Left ventricle myocardium superior (tissue), 1 donor: Measurements from ENCODE around the gene WDR45B. TPM values are rescaled to one million over a fixed set of nuclear protein-coding genes. Genes with fewer than 3 reads are reported as not detected.
"Not testable (repeated sequence)": the region's sequence is repeated elsewhere in the genome, so short reads cannot be mapped to it uniquely, and the experiment has no call there.

ENCODE experiments used
- ATAC-seq: fragments of 200-7000 bp; cut with Tn5 transposase; one replicate; pipeline ENCODE4 v1.9.1; 2020; ENCODE audit warnings: mild to moderate bottlenecking, moderate library complexity
- DNase-seq: peaks from one replicate; pipeline ENCODE4 v3.0.0-alpha.2; 2020
- intact Hi-C: fragments of 100-400 bp; cut with micrococcal nuclease; formaldehyde crosslinking; loops from one replicate; pipeline ENCODE4 v1.11.0; 2022
- total RNA-seq: library from RNA; stranded (reverse); fragmentation: NEBNext Ultra II Directional; extraction: Animal tissue kit (Norgen Biotek cat#: 25700); gene quantifications from one replicate; pipeline ENCODE4 v1.2.1, GENCODE V29; 2021
- donor health status: DM: no; HTN: yes; CAD: no; lungs with severe emphysema.

Gene WDR45B
- total RNA-seq, 1 donor from 2014 or later, result 37.3 TPM

DNA sequence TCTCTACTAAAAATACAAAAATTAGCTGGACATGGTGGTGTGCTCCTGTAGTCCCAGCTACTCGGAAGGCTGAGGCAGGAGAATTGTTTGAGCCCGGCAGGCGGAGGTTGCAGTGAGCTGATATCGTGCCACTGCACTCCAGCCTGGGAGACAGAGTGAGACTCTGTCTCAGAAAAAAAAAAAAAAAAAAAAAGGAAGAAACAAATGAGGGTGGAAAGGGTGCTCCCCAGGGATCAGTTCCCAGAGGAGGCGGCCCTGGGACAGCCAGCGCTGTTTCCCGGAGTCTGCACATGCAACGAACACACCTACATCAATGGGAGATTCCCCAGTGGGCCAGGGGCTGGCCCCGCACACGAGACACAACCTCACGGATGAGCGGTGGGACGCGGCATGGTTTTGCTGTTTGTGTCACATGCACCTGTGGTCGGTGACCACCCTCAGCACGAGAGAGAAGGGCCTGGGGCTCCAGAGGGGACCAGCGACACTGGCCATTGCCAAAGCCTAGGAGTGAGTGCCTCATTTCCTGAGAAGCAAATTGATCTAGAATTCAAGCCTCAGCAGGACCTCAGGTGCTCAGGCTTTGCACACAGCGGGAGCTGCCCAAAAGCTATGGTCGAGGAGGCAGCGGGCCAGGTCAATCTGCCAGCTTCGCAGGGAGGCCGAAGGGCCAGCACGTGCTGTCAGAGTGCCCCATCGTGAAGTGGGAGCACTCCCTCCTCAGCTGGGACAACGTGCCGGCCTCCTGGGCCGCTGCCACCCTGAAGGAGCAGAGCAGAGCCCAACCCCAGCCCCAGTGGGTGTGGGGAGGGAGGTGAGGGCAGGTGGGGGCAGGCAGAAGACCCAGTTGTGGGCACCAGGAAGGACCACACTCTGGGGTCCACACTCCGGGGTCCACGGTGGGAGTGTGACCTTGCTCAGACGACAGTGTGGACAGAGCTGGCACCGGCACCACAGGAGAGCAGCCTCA lies 13.8 kb upstream of the WDR45B start:
- ATAC-seq (no peak), DNase-seq (no peak)
- intact Hi-C loops, result no loop called here

DNA sequence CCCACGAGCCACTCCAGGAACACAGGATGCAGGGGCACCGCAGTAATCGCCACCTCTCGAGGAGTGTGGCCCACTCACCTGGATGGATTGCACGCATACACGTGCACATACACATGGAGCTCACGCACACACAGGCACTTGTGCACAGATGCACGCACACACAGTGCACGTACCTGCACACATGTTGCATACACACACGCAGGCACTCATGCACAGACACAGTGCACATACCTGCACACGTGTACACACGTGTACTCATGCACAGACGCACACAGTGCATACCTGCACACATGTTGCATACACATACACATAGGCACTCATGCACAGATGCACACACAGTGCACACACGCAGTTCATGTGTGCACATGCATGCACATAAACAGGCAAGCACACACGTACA lies 11.6 kb upstream of the WDR45B start:
- DNase-seq, result no peak
- ATAC-seq, result no peak
- intact Hi-C loops, result no loop called here

DNA sequence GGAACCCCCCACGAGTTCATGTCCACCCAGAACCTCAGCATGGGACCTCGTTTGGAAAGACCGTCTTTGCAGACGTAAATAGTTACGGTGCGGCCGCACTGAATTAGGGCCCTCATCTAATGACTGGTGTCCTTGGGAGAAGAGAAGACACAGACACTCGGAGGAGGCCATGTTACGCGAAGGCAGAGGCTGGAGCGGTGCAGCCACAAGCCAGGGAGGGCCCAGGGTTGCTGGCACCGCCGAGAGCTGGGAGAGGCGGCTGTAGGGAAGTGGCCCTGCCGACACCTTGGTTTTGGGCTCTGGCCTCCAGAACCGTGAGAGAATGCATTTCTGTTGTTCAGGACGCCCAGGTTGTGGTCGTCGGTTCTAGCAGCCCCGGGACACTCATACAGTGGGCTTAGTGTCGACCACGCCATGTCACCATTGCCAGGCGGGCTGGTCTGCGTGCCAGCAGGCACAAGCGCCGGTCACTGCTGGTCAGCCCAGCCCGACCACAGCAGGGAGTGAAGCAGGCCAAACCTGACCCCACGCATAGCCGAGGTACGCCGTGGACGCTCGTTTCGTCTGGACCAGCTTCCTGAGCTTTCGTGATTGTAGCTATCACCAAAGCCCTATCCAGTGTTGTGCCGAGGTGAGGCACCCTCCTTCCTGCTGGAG lies 10.7 kb upstream of the WDR45B start:
- no peak for ATAC-seq
- intact Hi-C loops, result no loop called here
- no peak for DNase-seq

DNA sequence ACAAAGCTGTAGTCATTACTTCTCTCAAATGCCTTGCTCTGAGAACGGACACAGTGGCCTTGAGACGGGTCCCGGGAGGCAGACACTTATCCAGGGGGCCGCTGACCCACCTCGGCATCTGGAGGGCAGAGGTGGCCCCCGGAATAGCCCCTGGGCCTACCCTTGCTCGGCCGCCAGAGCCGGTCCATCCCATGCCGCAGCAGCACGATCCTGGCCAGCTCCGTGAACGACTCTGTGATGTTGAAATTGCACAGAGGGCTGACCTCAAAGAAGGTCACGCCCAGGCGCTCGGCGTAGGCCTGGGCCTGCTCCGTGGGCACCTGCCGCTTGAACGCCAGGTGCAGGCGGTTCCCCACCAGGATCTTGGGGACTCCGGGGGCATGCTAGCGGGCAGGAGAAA lies 10.1 kb upstream of the WDR45B start:
- ATAC-seq, result no peak
- intact Hi-C loops, result no loop called here
- no peak for DNase-seq

DNA sequence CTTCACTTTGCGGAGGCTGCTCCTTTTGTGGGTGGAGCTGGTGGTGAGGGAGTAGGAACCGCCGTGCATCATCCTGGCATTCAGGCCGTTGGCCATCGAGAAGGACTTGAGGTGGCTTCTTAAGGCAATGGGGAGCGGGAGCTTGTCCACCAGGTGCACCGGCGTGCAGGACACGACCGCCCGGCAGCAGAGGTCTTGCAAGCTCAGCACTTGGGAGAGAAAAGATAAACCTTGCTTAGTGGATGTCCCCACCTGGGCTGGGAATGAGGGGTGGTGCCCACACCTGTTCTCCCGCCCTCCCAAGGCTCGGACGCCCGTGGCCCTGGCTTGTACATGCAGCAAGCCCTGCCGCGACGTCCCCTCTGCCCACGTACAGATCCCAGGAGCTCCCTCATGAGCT lies 9.7 kb upstream of the WDR45B start:
- ATAC-seq (no peak), DNase-seq (no peak)
- intact Hi-C loops, result no loop called here

DNA sequence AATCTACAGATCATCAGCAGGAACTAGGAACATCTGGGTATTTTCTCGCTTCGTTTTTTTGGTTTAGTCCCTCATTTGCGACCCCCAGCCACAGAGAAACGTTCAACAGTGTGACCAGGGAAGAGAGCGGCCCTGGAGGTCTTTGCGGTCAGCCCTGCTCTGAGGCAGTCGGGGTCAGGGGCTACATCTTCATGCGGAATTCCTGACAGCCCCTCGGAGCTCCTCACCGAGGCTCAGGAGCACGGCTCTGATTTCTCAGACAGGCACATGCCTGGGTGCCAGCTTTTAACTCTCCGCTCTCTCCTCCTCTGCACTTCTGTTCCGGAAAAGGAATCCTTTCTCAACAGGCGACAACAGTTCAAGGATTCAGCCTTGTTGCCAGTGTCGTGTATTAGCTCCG lies 8.0 kb upstream of the WDR45B start:
- ATAC-seq (no peak), DNase-seq (no peak)
- intact Hi-C loops, result no loop called here

DNA sequence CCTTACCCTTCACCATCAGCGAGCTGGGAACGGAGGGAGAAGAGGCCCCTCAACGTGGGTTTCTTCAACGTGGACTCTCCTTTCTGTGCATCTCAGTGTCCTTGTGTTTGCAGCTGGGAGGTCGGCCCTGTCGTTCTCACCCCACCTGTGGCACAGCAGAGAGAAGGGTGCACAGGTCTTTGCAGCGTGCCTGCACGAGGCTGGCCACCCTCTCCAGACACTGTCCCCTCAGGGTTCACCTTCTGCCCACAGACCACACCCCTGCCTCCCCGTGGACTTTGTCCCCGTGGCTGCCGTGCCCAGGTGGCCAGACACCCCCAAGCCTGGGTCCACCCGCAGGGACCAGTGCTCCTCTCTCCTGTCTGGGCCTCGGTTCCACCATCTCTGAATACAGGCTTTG lies 7.3 kb upstream of the WDR45B start:
- DNase-seq (no peak), ATAC-seq (no peak)
- intact Hi-C loops, result no loop called here

DNA sequence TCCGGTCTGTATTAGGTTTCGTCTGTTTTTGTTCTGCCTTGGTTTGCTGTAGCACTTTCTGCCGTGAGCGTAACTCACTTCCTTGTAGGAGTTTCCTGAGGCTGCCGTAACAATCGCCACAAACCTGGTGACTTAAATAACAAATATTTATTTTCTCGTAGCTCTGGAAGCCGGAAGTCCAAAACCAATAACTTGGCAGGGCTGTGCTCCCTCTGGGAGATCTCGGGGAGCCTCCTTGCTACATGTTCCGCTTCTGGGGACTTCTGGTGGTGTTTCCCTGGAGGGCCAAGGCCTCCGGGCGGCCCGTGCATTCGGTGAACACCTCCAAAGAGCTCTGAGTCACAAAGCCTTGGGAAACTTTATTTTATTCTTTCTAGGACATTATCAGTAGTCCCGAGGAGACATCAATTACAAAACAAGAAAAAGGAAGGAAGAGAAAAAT lies 6.8 kb upstream of the WDR45B start:
- intact Hi-C loops, result no loop called here
- peak; percentile 6 for ATAC-seq
- DNase-seq, result no peak

DNA sequence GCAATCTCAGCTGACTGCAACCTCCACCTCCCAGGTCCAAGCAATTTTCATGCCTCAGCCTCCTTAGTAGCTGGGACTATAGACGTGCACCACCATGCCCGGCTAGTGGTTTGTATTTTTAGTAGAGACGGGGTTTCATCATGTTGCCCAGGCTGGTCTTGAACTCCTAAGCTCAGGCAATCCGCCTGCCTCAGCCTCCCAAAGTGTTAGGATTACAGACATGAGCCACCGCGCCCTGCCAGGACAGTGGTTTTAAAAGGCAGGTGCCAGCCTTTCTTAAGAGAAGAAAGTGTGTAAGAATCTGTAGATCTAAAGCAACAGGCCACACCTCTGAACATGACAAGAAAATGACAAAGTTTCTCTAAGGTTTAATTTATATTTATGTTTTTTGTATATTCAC lies 6.4 kb upstream of the WDR45B start:
- ATAC-seq, DNase-seq, intact Hi-C loops: not testable (repeated sequence)

DNA sequence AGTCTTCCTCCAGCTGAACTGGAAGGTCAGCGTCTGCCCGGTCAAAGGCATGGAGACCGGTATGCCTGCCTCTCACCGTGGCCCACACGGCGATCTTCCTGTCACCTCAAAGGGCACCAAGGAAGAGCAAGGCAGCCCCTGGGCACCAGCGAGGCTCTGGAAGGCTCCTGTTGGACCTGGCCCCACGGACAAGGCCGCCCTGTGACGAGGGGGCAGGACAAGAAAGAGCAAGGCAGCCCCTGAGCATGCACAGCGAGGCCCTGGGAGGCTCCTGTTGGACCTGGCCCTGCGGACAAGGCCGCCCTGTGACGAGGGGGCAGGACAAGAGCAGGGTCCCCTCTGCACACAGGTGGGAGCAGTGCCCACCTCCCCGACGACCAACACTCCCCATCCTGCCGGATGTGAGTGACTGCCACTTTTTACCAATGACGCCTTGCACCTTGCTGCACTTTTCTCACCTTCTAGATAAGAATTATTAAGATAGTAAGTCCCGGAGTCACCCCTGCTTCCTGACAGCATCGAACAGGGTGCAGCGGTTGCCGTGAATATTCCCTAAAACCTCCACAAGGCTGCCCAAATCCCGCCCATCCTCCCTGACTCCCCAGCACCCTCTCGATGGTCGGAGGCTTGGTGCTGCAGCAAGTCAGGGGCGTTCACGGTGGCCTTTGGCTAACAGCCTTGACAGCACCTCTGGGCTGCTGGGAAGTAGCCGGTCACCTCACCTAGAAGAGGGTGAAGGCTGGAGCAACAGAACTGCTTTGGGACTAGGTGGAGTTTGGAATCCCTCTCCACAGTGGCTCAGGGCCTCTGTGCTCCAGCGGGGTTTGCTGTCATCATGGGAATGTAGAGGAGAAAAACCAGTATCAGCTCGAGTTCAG lies 5.6 kb upstream of the WDR45B start:
- ATAC-seq, result no peak
- DNase-seq, result no peak
- intact Hi-C loops, result no loop called here

DNA sequence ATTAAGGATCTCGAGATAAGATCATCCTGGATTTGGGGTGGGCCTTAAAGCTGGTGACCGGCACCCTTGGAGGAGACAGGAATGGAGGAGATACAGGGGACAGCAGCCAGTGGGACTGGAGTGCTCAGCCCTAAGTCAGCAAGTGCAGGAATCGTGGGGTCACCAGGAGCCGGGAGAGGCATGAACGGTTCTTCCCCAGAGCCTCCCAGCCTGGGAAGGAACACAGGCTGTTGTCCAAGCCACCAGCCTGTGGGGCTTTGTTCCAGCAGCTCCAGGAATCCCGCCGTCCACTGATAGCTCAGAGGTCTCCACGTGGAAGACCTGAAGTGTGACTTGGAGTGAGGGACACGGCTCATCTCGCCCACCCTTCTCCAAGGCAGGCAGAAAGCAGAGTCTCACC lies 2.5 kb upstream of the WDR45B start:
- intact Hi-C loops, result no loop called here
- ATAC-seq (no peak), DNase-seq (no peak)

DNA sequence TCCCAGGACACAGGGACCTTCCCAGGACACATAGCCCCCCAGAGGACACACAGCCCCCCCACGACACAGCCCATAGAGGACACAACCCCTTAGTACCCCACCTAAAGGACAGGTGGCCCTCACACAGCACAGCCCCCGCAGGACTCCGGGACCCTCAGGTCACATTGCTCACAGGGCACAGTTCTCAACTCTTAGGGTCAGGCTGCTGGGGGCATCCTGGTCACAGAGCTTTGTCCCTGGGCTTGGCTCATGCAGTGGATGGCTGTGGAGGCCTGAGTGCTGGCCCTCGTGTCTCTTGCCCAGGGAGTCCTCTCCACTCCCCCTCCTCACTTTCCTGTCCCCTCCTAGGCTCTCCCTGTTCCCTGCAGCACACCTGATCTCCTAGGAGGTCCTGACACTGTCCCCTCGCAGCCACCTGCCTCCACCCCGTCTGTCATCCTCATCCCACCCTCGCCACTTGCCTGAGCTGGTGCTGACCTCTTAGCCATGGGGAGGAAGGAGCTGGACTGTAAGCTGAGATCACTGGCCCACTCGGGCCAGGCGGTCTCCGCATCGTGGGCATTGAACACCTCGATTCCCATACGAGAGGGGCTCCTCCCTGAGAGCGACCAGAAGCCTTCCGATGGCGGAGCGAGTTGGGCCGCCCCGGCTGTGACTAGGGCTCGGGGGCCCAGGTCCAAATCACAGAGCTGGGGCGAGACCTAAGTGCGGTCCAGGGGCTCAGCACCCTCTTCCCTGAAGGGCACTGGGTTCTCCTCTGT lies 1.4 kb upstream of the WDR45B start:
- intact Hi-C loops, result no loop called here
- no peak for ATAC-seq
- no peak for DNase-seq

DNA sequence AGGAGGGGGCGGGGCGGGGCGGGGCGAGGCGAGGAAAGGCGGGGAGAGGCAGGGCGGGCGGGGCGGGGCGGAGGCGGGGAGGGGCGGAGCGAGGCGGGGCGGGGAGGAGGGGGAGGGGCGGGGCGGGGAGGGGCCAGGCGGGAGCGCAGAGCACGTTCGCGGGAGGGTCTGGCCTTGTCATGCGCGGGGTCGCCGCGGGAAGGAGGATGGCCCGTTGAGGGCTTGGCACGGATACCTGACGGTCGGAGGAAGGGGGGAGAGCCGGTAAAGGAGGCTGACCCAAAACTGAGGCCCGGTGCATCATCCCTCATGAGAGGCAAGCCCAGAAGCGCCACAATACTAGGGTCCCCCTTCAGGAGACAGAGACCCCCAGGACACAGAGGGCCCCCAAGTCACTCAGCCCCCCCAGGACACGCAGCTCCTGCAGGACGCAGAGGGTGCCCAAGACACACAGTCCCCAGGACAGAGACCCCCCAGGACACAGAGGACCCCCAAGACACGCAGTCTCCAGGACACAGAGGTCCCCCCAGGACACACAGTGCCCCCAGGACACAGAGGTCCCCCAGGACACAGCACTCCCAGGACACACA lies 593 bp upstream of the WDR45B start:
- DNase-seq, result peak; percentile 68
- intact Hi-C loops, result no loop called here
- ATAC-seq, result peak; percentile 35

DNA sequence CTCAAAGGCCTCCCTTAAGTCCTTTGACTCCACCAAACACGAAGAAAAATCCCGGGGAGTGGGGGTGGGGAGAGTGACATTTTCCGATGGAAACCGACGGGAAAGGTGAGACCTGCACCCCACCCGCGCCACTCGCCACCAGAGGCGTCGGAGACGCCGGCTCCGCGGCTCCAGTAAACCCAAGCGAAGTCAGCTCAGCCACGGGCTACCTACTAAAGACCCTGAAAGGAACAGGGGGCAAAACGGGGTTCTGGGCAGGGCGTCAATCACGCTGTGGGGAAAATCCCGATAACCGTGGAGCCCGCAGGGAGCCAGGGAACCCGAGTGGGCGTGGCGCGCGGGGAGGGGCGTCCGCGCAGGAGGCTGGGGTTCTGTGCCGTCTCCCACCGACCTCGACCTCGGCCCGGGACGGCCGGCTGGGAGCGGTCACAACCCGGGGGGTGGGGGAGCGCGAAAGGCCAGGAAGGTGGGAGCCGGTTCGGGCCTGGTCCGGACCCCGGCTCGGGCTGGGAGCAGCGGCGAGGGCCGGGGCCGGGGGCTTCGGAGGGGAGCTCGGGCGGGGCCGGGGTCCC lies 565 bp downstream of the WDR45B start:
- peak; percentile 59 for DNase-seq
- intact Hi-C loops, result no loop called here

DNA sequence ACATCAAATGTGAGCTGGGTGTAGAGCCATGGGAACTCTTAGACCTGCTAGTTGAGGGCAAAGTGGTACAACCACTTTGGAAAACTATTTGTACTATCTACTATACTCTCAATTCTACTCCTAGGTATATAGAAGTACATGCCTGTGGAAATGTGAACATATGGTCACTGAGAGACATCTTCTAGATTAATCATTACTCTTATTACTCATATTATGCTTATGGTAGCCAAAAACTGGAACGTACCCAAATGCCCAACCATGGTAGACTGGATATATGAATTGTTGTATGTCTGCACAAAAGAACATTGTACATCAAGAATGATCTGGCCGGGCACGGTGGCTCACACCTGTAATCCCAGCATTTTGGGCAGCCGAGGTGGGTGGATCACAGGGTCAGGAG lies 2.7 kb downstream of the WDR45B start:
- ATAC-seq (no peak), DNase-seq (no peak)
- intact Hi-C loops, result no loop called here

More for the DNA sequence above, 565 bp downstream of the WDR45B start:
- peak; percentile 30 for ATAC-seq

DNA sequence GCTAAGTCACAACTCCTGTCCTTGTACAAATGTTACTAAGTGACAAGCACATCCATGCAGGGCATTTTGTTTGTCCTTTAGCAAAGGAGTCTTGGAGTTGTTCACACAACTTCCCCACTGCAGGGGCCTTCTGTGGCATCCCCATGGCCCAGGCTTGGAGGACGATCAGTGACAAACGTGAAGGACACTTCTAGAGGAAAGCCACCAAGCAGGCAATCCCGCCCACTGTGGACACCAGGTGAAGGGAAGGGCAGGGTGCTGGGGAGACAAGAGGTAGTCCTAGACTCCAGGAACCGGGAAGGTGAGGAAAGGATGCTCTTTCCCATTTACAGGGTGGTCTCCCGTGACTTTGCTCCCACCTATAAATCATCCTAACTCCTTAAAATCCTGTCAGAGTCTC lies 4.1 kb downstream of the WDR45B start:
- DNase-seq (no peak), ATAC-seq (no peak)
- intact Hi-C loops, result no loop called here

DNA sequence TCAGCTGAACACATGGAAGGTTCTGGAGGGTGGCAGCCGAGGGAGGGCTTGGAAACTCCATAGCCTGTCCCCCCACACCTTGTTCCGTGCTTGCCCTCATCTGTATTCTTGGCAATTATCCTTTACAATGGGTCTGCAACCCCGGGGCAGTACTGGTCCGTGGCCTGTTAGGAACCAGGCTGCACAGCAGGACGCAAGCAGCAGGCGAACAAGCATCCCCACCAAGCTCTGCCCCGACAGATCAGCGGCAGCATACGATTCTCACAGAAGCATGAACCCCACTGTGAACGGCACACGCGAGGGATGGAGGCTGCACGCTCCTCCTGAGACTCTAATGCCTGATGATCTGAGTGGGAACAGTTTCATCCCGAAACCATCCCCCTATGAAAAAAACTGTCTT lies 6.2 kb downstream of the WDR45B start:
- no peak for ATAC-seq
- intact Hi-C loops, result no loop called here
- DNase-seq, result no peak

DNA sequence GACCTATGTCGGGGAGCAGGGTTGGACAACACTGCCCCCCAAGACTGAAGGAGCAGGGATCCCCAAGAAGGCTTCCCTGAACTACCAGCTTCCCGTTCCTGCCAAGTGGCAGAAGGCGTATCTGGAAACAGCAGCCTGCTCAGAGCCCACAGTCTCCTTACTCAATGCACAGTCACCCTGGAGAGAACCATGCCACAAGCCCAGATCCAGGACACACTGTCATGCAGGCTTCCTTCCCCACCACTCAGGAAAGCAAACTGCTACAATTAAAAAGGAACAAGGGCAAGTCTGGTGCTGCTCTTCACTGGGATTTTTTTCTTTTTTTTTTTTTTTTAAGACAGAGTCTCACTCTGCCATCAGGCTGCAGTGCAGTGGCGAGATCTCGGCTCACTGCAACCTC lies 8.2 kb downstream of the WDR45B start:
- ATAC-seq (no peak), DNase-seq (no peak)
- intact Hi-C loops, result no loop called here
